Measurements from ENCODE around the gene MYEOV.

MYEOV gene

DNA sequence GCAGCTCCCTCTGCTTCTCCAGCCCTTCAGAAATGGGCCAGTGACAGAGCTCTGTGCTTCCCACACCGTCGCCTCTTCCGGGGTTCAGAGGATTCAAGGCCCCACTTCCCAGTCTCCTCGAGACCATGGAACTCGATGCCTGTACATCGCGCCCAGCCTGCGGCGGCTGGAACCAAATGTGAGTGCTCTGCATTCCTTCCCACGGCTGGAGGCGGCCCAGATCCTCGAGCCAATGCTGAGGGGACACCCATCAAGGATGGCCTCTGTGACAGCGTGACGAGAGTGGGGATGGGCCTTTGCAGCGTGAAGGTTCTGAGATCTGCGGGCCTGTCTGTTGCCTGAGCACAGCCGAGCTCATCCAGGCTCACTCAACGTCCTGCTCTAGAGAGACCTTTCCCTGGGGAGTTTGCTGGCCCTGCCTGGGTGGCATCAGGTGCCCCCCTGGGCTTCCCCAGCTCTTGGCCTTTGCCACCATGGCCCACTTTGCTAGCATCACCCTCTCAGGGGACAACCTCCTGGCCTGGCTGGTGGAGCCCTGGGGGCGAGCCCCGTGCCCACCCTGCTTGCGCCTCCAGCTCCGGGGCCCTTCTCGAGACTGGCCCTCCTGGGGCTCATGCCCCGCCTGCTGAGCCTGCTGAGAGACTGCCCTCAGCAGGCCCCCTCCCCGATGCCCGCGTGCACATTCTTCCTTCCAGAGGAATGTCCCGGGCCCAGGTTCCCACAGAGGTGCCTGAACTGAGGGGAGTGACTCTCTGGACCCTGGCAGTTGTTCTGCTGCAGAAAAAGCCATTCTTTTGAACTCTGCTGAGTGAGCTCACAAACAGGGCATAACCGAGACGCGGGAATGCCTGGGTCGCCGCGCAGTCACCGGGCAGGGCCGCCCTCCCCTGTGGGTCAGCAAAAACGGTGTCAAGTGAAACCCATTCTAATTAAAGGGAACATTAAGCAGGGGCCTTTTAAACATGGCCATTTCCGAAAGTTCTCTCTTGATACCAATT, 7.3 kb upstream of the MYEOV start:
- no peak for DNase-seq (ENCODE audit: low read depth in 2 of 2)

DNA sequence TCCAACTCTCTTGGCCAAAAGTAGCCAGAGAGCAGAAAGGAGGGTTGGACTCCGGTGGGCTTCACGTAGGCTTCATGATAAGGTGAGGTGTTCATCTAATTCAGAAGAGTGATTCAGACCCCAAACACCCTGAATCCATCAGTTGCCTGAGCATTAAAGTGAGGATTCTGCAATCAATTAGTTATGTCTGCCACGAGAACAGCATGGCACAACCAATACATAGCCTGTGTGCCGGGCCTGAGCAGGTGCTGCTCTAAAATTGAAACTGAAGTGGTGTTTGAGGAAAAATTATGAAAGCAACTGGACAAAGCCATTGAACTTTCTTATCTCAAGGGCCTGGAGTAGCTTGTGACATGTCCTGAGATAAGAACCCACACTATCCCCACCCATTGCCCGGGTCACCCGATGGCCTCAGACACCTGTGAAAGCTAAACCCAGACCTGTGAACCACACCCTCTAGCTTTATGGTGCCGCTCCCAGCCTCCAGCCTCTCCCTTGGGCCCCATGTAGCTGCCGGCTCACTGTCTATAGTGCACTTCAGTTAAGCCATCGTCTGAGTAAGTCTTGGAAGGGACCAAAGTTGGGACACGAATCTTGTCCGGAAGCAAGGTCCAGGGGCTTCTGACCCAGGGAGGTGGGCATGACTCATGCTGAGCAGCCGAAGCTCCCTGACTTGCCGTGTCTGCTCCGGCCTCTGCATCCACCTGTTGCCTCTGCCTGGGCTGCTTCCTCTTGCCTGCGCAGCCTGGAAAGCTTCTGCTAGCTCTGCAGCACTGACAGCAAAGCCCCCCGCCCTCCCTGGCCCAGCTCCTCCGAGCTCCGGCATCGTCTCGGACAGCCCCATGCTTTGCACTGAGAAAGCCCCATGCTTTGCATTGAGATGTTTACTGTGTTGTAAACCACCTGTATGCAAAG, 5.7 kb upstream of the MYEOV start:
- no peak for DNase-seq (ENCODE audit: low read depth in 2 of 2)

DNA sequence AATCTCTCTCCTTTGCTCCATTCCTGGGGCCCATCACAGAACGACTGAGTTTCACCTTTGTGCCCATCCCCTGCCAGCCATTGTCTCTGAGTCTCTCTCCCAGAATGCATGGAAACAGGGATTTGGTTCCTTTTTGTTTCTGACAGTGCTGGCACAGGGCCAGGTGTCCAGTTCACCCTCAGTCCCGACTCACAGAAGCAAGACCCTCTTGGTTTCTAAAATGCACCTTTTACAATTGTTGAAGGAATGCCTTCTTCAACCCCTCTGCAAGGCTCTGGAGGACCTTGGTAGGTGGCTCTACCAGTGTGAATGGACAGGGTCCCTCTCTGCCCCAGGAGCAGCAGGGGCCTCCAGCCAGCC, 5.1 kb upstream of the MYEOV start:
- DNase-seq (ENCODE audit: low read depth in 2 of 2): no peak

DNA sequence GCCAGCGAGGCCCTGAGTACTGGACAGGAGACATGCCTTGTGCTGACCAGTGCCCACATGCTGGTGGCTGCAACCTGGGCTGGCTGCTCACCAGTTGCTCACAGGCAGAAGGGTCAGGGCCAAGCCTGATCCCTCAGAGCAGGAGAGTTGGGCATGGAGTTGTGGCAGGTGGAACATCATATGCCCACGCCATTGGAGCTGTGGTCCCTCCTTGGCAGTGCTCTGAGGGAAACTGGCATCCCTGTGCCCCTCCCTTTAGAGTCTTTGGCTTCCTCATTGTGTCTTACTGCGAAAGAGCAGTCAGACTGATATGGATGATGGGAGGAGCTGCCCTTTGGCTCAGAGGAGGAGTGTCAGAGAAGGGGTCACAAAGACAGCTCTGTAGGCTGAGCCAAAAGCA, 3.1 kb upstream of the MYEOV start:
- DNase-seq (ENCODE audit: low read depth in 2 of 2): no peak

DNA sequence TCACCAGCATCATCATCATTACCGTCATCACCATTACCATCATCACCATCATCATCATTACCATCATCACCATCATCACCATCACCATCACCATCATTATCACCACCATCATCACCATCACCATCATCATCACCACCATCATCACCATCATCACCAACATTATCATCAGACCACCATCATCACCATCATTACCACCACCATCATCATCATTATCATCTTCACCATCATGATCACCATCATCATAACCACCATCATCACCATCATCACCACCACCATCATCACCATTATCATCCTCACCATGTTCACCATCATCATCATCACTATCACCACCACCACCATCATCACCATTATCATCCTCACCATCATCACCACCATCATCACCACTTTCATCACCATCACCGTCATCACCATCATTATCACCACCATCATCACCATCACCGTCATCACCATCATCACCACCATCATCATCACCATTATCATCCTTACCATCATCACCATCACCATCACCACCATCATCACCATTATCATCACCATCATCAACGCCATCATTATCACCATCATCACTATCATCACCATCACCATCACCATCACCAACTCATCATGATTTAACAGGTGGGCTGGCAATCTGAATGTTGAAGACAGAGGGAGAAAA, 2.4 kb upstream of the MYEOV start:
- DNase-seq (ENCODE audit: low read depth in 2 of 2): no peak

DNA sequence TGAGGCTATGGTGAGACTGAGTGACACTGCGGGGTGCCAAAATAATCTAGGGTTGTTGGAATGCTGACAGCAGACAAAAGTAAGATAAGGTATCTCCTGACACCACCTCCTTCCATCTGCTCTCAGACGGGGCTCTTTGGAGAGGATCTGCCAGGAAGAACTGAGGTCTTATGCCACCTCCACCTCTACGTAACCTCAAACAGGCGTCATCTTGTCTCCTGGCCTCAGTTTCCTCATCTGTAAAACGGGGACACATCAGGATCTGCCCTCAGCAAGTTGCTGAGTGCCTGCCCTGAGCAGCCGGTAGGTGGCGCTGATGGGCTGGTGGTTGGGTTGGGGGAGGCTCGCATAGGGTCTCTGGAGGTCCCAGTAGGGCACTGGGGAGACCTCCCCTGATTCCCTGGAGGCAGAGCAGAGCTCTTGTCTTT, 1.7 kb upstream of the MYEOV start:
- DNase-seq (ENCODE audit: low read depth in 2 of 2): no peak

DNA sequence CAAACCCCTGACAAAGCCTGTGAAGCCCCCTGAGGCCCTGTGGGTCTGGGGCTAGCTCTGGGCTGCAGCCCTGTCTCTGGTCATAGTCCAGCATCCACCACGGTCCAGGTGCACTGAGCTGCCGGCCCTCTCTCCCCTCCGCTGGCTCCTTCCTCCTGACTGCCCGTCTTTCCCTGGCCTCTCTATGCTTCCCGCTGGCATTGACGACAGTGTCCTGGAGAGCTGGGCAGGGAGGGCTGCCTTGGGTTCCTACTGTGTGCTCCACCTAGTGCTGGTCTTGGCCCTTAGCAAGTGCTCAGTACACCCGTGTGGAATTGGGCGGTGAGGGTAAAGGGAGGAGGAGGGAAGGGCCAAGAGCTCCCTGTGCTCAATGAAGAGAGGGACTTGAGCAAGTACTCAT, 868 bp upstream of the MYEOV start:
- DNase-seq (ENCODE audit: low read depth in 2 of 2): no peak

DNA sequence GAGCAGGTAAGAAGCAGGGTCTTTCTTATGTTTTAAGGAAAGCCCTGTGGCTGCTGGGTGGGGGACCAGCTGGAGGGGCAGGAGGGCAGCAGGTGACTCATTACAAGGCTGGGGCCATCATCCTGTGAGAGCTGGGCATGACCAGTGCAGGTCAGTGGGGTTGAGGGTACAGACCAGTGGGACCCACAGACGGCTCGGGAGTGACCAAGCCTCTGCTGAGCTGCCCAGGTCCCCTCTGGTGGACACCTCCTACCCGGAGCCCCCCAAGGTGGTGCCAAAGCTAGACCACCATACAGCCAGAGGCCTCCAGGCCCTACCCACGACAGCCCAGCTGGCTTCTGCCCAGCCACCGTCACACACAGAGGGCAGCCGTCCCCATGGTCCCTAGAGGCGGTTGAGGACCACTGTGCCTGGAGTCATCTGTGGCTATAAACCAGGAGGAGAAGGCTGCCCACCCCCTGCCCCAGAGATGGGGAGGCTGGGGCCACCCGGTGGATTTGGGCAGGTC, 670 bp downstream of the MYEOV start:
- DNase-seq (ENCODE audit: low read depth in 2 of 2): no peak

DNA sequence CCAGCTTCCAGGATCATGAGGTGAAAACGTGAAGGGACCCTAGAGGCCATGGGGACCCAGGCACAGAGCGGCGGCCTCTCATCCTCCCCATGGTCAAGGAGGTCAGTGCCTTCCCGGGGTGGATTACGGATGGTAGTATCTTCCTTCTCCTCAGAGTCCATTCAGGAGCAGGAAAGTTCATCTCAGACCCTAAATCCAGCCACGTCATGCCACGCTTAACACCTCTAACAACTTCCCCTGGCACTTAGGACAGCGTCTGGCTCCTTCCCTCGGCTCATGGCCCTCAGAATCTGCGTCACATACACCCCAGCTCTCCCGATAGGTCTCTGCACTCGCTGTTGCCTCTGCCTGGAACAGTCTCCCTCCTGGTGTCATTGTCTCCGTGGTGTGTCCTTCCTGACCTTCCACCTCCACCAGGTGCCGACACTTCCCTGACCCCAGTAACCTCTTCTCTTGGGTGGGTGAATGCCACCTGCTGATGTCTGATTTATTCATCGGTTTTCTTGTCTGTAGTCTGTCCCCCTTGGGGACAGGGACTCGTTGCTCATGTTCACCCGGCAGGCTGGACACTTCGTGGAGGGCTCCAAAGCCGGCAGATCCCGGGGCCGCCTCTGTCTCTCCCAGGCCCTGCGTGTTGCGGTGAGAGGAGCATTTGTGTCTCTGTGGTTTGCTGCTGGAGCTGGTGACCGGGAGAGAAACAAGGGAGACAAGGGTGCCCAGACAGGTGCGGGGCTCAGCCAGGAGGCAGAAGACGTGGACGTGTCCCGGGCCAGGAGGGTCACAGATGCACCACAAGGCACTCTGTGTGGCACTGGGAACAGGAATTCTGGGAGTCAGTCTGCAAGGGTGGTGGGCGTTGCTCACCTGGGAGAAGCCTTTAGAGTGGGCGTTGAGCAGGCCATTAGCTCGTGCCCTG, 1.4 kb downstream of the MYEOV start:
- no peak for DNase-seq (ENCODE audit: low read depth in 2 of 2)

DNA sequence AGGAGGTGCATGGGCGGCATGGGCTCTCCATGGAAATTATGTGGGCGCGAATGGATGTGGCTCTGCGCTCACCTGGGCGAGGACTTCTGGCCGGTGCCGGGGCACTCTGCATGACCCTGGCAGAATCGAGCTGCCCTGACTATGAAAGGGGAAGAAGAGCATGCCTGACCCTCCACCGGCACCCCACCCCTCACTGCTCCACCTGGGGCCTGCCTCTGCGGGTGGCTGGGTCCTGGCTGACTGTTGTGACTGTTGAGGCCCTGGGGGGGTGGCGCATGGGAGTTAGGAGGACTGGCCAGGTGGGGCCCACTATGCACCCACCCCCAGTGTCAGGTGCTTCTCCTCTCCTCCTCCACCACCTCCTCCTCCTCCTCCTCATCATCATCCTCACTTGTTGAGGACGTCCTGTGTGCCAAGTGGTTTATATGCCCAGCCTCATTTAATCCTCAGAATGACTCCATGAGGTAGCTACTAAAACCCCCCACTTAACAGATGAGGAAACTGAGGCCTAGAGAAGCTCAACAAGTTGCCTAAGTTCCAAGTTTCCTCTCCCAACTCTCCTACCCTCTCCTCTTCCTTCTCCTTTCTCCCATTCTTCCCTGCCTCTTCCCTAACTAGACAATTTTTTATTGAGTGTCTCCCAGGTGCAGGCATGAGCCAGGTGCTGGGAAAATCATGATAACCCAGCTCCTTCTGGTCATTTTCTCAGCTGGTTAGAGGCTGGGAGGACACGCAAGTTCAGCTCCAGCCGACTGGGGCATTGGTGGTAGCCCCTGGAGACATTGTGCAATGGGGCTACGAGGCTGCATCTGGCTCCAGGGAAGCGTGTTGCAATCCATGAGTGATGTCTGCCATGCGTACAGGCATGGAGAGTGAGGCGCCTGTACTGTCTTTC, 2.3 kb downstream of the MYEOV start:
- no peak for DNase-seq (ENCODE audit: low read depth in 2 of 2)

DNA sequence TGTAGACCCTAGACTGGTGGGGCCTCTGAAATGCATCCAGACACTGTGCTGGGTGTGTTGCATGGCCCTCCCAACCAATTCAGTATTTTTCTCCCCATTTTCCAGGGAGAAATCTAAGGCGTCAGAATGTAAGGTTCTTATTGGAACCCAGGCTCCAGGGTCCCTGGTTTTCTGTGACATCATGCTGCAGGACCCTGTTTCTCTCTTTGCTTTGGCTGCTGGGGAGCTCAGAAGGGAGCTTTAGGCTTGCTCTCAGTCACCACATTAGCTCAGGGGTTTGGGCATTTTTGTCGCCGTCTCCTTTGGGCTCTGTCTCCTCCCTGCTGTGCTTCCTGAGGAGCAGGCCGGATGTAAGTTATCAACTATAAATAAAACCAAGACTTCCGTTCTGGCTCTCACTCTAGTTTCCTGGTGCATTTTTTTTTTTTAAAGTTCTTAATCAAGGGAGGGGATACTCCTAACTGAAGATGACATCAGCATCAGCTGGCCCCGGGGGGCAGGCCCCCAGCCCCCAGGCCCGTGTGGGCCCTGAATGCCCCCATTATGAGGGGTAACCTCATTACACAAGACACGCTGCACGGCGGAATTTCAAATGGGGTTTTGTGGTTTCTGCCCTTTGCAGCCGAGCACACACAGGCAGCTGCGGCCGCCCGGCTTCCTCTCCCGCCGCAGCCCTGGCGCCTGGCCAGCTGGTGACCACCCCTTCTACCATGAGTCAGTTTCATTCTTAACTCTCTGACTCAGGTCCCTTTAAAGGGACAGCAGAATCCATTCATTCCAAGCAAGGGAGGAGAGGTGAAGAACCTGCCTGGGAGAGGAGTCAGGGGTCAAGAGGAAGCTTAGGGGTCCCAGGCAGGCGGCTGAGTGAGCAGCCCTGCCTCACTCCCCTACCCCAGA, 3.2 kb downstream of the MYEOV start:
- peak; percentile 58 to 62 for DNase-seq (ENCODE audit: low read depth in 2 of 2)

DNA sequence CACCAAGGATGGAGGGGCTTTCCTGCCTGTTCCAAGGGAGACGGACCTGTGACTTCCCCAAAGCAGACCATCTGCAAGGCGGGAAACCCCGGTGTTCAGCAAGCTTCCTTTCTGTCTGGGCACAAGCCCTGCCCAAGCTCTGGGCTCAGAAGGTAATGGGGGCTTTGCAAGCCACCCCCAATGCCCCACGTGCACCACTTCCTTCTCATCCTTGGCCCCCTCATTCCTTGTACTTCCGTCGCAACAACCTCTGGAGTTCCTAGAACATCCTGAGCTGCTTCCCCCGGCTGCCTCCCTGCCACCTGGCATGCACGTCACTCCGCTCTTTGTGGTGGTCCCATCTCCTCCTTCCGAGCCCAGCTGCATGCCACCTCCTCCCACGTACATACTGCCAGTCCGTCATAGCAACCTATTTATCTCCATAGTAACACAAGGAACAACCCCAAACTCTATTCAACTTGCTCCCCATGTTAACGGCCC, 3.9 kb downstream of the MYEOV start:
- no peak for DNase-seq (ENCODE audit: low read depth in 2 of 2)

DNA sequence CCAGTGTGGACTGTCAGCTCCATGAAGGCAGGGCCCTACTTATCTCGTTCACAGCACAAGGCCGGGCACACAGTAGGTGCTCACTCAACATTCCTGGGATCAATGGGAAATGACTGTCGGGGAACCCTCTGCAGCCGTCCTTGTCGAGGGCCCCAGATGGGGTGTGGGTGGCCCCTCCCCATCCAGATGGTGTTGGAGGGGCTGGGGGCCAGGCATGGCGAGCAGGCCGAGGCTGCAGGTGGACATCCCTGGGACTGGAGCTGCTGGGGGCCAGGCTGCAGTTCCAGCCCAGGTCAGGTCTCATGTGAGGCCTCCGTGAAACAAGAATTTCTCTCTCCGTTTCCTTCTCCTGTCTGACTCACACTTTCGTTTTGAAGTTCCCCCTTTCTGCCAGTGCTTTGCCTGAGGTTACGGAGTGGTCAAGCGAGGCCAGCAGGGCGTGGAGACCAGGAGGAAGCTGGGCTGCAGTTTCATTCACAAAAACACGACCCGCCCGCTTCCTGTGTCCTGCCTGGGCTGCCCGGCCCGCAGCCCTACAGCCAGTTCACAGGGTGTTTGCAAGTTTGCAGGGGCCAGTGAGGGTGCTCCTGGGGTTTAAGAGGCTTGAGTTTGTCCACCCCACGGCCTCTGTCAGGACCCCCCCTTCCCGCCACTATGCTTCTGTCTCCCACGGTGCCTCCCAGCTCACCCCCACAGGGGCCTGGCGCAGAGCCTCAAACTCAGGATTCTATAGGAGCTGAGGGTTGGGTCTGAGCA, 4.5 kb downstream of the MYEOV start:
- DNase-seq (ENCODE audit: low read depth in 2 of 2): no peak

DNA sequence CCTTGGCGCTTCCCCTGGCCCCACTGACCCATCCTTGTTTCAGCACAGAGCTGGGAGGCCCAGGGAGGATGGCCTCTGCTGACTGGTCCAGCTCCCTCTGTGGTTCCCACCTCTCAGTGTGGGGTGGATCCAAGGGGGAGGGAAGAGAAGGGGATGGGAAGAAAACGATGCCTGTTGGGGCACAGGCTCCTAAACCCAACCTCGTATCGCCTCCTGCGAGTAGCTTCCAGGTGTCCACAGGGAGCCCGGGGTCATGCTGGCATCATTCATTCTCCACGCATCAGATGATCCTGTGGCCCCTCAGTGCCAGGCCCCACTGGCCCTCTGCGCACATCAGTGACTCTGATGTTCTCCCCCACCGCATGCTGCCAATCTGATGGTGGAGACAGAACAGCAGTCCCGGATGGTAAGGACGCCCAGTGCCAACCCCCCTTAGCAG, 5.1 kb downstream of the MYEOV start:
- DNase-seq (ENCODE audit: low read depth in 2 of 2): no peak

DNA sequence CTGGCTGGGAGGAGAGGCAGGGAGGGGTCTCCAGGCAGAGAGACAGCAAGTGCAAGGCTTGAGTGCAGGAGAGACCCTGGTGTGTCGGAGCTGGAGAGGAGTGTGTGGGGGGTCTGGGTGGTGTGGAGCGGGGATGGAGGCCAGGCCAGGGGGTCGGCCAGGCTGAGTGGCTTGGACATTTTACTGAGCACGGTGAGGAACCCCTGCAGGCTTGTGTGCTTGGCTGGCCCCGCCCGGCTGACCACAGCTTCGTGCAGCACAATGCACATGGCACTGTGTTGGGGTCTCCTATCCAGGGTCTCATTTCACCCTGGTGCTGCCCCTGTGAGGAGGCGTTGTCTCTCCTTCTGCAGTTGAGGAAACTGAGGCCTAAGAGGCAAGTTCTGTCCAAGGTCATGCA, 5.6 kb downstream of the MYEOV start:
- DNase-seq (ENCODE audit: low read depth in 2 of 2): no peak

DNA sequence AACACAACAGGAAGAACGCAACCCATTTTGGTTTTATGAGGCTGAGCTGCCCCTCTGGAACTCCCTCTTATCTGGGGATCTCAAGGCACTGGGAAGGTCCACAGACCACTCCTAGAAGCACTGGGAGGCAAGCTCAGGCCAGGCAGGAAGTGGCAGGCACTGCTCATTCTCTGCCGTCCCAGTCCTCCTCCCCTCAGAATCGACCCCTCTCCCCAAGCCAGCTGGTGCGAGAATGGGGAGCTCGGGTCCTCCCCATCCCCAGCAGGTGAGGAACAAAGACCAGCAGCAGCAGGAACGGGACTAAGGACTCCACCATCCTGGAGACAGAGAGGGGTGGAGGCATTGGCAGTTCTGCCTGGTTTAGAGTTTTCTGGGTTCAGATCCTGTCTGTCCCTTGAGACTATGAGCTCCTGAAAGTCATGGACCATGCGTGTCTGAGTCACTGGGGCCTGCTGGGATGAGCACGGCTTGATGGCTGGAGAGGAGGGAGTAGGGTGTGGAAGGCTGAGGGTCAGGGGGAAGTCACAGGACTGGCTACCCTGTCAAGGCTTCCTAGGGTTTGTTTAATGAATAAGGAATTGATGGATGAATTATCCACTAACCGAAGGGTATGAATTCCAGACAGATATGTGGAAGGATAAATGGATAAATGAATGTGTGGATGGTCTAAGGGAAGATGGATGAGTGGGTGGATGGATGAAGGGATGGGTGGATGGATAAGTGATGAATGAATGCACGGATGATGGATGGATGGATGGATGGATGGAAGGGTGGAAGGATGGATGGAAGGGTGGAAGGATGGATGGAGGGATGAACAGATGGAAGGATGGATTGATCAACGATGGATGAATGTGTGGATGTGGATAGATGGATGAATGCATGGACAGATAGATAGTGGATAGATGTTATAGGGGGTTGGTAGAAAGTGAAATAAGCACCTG, 6.4 kb downstream of the MYEOV start:
- DNase-seq (ENCODE audit: low read depth in 2 of 2): no peak

DNA sequence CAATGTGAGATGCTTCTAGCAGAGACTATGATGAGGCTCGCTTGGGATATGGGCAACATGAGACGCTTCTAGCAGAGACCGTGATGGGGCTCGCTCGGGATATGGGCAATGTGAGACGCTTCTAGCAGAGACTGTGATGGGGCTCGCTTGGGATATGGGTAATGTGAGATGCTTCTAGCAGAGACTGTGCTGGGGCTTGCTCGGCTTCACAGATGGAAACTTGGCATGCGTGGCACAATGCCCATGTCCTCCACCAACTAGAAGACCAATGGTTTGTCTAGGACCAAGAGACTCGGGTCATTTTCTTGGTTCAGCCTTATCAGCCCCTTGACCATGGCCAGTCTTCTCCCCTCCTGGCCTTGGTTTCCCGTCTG, 7.1 kb downstream of the MYEOV start:
- DNase-seq (ENCODE audit: low read depth in 2 of 2): no peak
